ENCODE data around the gene MYL5.
A peak's percentile ranks its signal among the peaks of the same experiment; 100 is the strongest.
"Not testable (repeated sequence)": the region's sequence is repeated elsewhere in the genome, so short reads cannot be mapped to it uniquely, and the experiment has no call there.

The MYL5 gene

DNA sequence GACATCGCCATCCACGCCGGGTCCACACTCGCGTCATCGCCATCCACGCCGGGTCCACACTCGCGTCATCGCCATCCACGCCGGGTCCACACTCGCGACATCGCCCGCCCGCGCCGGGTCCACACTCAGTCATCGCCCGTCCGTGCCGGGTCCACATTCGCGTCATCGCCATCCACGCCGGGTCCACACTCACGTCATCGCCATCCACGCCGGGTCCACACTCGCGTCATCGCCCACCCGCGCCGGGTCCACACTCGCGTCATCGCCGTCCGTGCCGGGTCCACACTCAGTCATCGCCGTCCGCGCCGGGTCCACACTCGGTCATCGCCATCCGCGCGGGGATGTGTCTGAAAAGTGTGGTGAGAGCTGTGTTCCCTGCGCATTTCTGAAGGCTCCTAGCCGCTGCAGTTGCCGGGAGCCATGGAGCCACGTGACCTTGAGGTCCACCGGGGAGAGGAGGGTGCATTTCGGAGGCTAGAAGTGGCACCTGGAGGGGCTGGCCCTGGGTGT lies 48.6 kb downstream of the MYL5 start:
- DNase-seq, result no peak

DNA sequence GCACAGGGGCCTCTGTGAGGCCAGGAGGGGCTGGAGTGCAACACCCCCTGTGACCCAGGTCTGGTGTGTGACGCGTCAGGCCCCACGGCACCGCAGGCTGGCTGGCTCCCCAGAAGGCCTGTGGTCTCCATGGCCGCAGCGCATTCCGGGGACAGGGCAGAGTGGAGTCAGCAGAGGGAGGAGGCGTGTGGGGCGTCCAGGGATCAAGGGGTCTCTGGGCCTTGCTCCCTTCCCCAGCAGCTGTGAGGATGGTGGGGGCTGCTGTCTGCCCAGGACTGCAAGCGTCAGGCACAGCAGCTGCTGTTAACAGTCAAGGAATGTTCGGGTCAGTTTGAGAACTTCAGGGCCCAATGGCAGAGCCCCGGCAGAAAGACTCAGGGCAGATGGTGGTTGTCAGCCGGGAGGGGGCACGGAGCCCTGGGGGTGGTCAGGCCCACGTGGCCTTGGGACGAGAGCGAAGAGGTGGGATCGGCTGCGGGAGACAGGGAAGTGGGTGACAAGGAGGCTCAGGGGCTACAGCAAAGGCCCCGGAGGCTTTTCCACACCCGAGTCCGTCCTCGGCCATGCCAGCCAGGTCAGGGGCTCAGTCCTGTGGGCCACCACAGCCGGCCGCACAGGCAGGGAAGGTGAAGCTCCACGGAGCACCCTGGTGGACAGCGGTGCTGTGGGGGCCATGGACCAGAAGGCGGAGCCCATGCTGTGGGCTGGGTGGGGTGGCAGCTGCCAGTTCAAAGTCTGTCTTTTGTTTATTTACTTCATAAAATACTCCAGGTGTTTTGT lies 49.6 kb downstream of the MYL5 start:
- peak in 1 of 56 donors; percentile 30 for DNase-seq

DNA sequence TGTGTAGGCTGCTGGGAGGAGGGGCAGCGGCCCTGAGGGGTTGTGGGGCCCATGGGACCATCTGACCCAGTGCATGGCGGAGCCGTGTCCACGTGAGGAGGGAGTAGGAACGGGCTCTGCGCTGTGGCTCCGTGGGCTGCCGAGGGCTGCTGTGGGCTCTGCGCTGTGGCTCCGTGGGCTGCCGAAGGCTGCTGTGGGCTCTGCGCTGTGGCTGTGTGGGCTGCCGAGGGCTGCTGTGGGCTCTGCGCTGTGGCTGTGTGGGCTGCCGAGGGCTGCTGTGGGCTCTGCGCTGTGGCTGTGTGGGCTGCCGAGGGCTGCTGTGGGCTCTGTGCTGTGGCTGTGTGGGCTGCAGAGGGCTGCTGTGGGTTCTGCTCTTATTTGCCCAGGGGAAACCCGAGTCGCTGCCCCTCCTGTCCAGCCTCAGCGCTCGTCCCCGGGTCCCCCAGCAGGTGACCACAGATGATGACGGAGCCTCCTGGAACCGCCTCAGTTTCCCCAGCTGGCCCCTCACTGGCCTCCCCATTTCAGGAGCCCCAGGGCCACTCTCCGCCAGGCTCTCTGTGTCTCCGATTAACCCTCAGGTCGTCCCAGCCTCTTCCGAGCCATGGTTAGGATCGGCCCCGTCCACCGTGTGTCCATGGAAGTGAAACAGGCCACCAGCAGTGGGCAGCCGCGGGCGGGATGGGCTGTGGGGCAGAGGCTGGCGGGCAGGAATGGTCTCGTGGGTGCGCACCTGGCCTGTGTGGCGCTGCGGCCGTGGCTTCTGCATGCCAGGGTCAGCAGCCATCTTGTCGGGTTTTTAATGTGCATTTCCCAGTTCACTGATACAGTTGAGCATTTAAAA lies 51.3 kb downstream of the MYL5 start:
- peak in 2 of 56 donors; percentile 37 to 51 for DNase-seq

DNA sequence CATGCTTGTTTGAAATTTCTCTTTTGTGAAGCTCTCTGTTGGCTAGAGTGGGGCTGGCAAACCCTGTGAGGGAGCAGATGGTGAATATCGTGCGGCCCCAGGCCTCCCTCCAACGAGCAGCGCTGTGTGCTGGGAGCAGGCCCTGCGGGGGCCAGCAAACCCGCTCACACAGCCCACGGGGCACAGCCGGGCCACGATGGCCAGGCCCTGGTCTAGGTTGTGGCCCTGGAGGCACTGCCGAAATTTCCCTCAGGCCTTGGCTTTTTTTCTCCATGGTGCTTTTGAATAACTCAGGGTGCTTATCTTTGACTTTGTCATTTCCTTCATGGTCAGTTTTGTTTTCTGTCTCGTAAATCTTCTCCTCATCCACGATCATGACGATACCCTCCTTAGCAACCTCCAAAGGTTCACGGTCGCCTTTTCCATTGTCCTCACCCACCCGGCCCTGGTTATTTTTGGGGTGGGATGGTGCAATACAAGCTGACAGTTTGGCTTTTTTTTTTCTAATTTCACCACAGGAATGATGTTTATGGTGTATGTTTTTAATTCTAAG lies 52.0 kb downstream of the MYL5 start:
- no peak for DNase-seq

DNA sequence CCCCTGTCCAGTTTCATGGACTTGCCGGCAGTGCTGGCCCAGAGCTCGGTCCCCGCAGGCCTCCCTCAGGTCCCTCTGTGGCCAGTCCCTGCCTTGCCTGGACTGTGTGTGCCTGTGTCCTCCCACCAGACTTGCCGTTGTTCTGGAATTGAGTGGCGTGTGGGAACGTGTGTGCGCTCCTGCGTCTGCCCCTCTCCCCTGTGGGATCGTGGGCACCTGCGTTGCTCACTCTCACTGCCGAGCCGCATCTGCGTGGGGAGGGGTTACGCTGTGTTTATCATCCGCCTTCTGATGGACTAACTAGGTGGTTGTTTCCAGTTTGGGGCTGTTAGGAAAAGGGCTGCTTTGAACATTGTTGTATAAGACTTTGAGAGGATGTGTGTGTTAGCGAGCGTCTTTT lies 52.5 kb downstream of the MYL5 start:
- DNase-seq, result peak in 5 of 56 donors; percentile 18 to 46 (median 32)

DNA sequence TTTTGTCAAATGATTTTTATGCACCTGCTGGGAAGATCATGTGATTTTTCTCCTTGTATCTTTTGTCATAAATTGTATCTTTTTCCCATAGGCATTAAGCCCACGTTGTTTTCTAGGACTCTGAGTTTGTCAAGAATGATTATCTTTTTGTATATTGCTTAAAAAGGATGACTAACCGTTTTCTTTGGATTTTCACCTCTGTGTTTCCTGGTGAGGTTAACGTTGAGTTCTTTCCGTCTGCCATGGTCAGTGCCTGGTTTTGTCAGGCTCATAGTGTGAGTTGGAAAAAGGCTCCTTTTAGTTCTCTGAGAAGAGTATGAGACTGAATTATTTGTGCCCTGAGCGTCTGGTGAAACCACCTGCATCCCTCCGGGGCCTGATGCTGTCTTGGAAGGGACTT lies 53.2 kb downstream of the MYL5 start:
- no peak for DNase-seq

DNA sequence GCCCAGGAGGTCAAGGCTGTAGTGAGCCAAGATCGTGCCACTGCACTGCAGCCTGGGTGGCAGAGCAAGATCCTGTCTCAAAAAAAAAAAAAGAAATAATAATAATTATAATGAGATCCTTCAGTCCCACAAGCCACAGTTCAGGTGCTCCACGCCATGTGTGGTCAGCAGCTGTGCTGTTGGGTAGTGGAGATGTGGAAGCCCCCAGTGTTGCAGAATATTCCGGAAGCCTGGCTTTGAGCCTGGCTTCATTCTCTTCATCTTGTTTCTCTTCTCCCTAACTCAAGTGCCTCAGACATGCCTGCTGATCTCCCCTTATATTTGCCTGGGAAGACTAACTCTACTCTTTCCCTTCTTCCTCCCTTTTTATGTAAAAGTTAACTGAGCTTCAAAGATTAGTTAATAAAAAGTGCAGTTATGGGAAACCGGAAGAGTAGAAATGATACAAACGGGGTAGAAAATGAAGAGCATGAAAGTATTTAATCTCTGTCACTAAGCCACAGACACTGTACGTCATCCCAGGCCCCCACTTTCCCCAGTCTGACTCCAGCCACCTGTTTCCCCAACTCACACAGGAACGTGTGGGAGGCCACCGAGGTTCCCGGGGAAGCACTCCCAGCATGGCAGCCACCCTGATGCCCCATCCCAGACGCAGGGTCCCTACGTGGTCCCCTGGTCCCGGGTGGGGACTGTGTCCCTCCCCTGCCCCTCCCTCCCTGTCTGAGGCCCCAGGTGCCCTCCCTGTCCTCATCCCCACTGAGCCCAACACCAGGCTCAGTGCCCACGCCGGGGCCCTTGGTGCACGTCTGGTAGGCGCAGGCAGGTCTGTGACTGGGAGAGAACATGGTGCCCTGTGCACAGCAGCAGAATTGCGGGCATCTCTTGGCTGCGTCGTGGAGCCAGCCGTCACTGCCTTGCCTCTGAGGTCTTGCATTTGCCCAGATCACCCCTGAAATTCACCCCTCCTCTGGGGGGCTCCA lies 55.3 kb downstream of the MYL5 start:
- DNase-seq, result no peak

DNA sequence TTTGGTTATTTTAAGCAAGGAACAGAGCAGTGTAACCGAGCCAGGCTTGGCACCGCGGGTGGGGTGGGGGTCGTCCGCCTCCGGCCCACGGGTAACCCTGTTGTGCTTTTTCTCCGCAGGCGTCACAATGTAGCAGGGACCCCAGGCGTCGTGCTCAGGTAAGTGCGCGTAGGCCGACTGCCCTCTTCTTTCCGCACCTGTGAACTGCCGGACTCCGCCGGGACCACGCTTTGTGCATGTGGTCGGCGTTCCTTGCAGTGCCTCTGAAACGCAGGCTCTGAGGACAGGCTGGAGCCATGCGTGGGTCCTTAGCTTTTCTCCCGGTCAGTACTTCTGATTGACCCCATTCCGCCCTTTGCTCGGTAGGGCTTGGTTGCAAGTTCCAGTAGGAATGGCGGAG lies 56.2 kb downstream of the MYL5 start:
- DNase-seq, result no peak

DNA sequence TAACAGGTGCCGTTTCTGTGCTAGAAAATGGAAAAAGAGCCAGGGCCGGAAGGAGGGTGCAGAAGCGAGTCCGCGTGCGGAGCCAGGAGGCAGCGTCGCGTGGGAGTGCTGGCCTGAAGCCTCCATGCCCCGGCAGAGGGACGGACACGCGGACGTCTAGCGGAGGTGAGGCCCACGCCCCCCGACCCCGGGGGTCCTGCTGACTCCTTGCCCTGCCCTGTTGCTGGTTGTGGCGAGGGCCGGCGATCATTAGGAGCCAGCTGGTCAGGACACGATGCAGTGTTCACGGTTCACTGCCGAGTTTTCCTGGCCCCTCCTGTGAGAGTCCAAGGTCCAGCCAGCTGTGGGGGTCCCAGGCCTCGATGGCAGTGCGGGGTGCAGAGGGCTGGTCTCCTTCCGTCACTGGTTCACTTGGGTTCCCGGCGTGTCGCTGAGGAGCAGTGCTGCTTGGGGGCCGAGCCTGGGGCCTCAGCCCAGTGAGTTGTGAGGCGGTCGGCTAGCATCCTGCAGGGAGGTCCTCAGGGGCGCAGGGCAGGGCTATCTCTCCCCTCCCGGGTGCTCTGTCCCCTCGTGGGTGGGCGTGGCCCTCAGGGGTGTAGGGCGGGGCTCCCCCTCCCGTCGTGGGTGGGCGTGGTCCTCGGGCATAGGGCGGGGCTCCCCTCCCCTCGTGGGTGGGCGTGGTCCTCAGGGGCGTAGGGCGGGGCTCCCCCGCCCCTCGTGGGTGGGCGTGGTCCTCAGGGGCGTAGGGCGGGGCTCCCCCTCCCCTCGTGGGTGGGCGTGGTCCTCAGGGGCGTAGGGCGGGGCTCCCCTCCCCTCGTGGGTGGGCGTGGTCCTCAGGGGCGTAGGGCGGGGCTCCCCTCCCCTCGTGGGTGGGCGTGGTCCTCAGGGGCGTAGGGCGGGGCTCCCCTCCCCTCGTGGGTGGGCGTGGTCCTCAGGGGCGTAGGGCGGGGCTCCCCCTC lies 56.9 kb downstream of the MYL5 start:
- DNase-seq, result not testable (repeated sequence)

All from amygdala (tissue), 56 donors.